Peyer's patch (tissue), 4 donors: ENCODE measurements around the gene CHAF1A.

ENCODE experiments used
- POLR2A ChIP-seq, 2 donors: fragments of 450-650 bp; IDR thresholded peaks; one replicate each; pipeline ENCODE4 v1.5.1; 2017; ENCODE audit warnings: antibody characterized with exemption in 2 of 2, mild to moderate bottlenecking in 2 of 2, moderate library complexity in 2 of 2
- TF ChIP-seq, protein P1 (sequence below), 6 experiments: fragments of 450-650 bp in 4 of 6; fragments of 200-600 bp in 2 of 6; sonication (generic) in 1 of 6; IDR thresholded peaks; one replicate each; pipeline ENCODE4 v1.5.1; 2017 to 2019; ENCODE audit warnings: antibody characterized with exemption in 6 of 6, mild to moderate bottlenecking in 3 of 6, moderate library complexity in 1 of 6

DNA sequence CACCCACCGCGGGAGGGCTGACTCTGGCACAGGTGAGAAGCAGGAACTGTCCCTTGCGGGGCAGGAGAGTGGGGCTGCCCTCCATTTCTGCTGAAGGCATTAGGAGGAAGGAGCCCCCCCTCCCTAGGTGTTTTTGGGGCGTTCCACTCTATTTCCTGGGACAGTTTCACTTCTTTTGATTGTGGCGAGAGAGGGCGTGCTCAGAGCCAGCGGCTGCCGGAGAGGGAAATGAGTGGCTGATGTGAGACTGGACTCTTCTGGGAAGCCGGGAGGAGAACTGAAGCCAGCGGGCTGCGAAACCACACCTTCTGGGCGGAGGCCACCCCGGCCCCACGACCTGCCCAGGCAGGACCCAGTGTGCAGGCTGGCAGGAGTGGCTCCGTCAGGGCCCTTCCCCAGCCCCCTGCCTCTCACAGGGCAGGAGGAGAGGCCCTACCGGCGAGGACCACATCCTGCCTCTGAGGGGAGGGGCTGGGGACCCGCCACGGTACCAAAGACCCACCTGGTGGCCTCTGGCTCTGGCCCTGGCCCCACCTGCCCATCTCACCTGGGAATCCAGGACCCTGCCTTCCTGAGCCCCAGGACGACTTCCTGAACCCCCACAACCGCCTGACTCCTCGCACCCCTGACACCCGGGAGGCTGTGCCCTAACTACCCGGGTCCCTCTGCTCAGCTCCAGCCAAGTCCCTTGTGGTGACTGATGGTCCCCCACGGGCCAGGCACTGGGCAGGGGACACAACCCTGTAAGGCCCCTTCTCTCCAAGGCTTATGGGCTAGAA, 33.1 kb upstream of the CHAF1A start:
- TF ChIP-seq, protein P1, sequence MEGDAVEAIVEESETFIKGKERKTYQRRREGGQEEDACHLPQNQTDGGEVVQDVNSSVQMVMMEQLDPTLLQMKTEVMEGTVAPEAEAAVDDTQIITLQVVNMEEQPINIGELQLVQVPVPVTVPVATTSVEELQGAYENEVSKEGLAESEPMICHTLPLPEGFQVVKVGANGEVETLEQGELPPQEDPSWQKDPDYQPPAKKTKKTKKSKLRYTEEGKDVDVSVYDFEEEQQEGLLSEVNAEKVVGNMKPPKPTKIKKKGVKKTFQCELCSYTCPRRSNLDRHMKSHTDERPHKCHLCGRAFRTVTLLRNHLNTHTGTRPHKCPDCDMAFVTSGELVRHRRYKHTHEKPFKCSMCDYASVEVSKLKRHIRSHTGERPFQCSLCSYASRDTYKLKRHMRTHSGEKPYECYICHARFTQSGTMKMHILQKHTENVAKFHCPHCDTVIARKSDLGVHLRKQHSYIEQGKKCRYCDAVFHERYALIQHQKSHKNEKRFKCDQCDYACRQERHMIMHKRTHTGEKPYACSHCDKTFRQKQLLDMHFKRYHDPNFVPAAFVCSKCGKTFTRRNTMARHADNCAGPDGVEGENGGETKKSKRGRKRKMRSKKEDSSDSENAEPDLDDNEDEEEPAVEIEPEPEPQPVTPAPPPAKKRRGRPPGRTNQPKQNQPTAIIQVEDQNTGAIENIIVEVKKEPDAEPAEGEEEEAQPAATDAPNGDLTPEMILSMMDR (IDR thresholded peaks at IDR 0.05): peak in 2 of 6 experiments; percentile 1 to 18
- TF ChIP-seq POLR2A (IDR thresholded peaks at IDR 0.05): peak; percentile 13 to 52
